Frontal cortex (tissue), 4 donors: ENCODE measurements around the gene KRTAP10-8. TPM values are rescaled to one million over a fixed set of nuclear protein-coding genes. Genes with fewer than 3 reads are reported as not detected.
"Not testable (repeated sequence)": the region's sequence is repeated elsewhere in the genome, so short reads cannot be mapped to it uniquely, and the experiment has no call there.

Experiments
- DNase-seq, 2 donors: peaks; one replicate each; pipeline ENCODE4 v3.0.0; 2012; ENCODE audit warnings: low spot score in 2 of 2
- FAIRE-seq: peaks from 2 replicates; lab custom pipeline; 2012; peaks lifted over from hg19 to GRCh38; lab: Jason Lieb, UNC
- total RNA-seq: library from RNA; depleted of rRNA; stranded (reverse); fragments of >200 nt; gene quantifications from one replicate; pipeline ENCODE4 v1.2.3, GENCODE V29; 2014
- donor health status: control.
- donor health status: control.
- donor health status: control.

The KRTAP10-8 gene
- total RNA-seq, 1 donor from 2014 or later: not detected

DNA sequence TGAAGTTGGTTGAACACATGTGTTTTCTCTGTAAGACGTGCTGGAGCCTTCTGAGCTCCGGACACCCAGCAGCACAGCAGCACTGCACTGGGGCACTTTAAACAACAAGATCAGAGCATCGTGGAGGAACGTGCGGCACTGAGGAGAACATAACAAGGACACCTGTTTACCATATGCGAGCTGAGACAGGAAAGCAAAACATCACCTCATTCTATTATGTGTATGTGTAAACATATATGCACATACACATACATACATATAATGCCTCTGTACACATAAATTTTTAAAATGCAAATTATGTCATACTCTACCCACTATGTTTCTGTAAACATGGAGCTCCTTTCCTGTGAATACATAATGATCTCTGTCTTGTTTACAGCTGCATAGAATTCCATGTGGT lies 16.4 kb upstream of the KRTAP10-8 start:
- DNase-seq: no peak
- no peak for FAIRE-seq

DNA sequence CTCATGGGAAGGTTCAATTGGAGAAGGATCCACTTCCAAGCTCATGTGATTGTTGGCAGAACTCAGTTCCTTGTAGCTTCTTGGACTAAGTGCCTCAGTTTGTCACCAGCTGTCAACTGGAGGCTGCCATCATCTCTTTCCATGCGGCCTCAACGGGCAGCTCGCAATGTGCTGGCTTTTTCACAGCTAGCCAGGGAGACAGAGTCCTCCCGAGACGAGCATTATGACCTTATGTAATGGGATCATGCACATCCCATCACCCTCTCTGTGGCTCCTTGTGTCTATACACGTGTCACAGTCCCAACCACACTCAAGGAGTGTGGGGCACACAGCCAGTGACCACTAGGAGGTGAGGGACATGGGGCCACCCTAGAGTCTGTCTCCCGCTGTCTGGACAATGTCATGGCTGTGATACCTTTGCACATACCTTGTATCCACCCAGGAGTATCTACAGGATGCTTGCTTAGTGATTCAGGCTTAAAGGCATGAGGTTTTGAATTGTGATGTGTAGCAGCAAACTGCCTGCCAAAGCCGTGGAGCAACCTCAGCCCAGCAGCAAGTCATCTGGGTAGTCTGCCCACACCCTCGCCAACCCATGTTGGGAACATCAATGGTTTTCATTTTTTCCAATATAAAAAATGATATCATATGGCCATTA lies 15.7 kb upstream of the KRTAP10-8 start:
- DNase-seq: no peak

DNA sequence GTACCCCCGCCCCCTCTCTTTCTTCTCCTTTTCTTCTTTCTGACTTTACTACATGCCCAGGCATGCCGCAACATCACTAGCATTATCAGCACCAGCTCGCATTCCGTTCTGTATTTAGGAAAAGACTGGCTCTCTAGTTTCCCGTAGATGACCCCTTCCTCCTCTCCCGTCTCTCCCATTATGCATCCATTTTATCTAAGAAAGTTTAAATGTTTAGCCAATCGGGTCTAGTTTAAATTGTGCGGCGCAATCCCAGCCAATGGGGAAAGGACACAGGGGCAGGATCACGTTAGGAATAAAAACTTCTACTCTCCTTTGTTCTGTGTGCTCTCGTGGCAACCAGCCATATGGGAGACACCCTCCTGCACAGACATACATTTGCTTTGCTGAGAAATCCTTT lies 13.8 kb upstream of the KRTAP10-8 start:
- FAIRE-seq: no peak
- no peak for DNase-seq

More for the DNA sequence above, 15.7 kb upstream of the KRTAP10-8 start:
- no peak for FAIRE-seq

DNA sequence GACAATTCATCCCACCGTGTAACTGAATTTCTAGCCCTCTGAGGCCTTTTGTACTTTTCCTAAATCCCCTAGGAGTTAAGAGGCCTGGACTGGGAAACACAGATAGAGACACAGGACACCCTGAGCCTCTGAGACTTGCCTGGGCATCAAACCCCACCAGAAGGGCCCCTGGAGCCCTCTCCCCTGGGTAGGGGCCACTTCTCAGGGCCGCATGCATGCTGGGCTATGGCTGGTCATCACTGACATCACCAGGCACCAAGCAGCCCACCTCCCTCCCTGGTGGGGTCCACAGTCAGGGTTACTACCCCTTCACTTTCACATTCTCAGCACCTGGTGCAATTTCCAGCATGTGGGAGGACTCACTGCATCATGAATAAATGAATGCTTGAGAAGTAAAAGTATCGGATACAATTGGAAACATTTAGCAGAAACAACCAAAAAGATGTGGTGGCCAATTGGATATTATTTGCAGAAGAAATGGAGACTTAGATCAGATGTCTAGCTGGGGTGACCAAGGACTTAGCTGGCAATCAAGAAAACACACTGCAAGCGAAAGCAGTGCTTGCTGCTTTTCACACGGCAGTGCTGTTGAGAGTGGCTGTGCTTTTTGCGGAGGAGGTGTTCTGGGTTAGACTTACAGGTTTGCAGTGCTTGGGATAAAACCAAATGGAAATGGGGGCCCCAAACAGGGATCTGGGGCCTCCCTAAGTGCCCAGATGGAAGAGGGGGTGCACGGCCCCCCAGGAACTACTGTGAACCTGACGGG lies 12.4 kb upstream of the KRTAP10-8 start:
- DNase-seq (no peak), FAIRE-seq (no peak)

DNA sequence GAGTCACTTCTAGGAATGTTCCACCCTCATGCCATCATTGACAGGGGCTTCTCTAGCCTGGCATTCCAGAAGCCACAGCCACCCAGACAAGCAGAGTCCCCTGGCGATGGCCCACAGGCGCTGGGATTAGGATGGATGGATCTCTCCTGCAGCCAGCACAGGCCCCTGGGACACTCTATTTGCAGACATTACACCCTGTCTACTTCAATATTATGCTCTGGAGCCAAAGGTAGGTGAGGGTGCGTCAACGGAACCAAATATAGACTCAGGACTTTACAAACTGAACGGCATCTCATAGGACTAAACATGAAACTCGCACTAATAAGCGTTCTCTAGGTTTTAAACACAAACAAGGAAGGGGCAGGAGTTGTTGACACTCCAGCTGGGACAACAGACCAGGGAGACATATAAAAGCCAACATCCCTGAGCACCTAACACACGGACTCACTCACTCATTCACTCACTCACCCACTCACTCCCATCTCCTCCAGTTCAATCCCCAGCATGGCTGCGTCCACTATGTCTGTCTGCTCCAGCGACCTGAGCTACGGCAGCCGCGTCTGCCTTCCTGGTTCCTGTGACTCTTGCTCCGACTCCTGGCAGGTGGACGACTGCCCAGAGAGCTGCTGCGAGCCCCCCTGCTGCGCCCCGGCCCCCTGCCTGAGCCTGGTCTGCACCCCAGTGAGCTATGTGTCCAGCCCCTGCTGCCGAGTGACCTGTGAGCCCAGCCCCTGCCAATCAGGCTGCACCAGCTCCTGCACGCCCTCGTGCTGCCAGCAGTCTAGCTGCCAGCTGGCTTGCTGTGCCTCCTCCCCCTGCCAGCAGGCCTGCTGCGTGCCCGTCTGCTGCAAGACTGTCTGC lies 11.5 kb upstream of the KRTAP10-8 start, which contains the start of gene KRTAP10-7:
KRTAP10-7 (plus strand) TSS at position 480 of the 861 bp plus-strand sequence; CDS start at position 505, 25 bp downstream.
- DNase-seq, FAIRE-seq: not testable (repeated sequence)

DNA sequence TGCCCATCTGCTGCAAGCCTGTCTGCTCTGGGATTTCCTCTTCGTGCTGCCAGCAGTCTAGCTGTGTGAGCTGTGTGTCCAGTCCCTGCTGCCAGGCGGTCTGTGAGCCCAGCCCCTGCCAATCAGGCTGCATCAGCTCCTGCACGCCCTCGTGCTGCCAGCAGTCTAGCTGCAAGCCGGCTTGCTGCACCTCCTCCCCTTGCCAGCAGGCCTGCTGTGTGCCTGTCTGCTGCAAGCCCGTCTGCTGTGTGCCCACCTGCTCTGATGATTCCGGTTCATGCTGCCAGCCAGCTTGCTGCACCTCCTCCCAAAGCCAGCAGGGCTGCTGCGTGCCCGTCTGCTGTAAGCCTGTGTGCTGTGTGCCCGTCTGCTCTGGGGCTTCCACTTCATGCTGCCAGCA lies 10.8 kb upstream of the KRTAP10-8 start:
- not testable (repeated sequence) for FAIRE-seq, DNase-seq

DNA sequence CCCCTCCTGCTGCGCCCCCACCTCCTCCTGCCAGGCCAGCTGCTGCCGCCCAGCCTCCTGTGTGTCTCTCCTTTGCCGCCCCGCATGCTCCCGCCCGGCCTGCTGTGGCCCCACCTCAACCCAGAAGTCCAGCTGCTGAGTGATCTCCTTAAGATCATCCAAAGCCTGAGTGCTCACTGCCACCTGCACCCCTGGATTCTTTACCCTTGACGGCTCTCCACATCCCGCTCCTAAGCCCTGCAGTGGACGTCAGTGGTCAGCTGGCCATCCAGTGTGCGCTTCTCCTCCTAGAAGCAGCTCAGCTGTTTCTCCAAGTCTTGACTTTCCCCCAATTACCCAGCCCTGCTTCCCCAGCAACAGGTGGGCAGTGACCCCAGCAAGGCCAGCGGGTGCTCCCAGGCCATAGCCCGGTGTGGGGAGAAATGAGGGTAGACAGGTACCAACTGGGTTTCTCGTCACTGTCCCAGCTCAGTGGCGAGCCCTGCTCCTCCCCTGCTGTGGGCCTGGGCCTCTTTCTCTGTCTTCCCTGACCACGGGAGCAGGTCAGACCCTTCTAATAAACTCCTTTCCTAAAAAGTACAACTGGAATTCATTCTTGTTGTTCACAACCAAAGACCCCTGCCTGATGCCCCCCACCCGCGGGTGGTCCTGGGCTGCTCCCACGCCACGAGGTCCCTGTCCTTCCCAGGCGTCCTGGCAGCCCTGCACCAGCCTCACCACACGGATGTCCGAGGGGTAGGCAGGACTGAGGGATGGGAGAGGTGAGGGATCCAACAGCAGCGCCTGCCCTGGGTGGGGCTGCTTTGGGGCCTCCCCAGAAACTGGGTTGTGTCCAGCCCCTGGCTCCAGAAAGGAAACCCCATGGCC lies 10.1 kb upstream of the KRTAP10-8 start:
- FAIRE-seq (no peak), DNase-seq (no peak)

DNA sequence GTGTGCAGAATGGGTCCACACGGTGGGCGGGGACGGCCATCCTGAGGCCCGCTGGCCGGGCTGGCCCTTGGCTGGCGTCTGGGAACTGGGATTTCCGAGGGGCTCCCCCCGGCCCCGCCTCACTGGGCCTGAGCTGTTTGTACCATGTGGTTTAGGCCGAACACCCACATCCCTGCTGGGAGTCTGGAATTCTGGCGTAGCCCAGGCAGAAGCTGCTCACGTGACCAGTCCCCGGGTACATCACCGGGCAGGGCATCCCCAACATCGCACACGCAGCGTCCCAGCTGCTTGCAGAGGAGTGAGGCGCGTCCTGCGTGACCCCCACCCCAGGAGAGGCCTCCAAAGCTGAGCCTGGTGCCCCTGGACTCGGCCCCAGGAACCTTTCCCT lies 9.4 kb upstream of the KRTAP10-8 start:
- FAIRE-seq: no peak

DNA sequence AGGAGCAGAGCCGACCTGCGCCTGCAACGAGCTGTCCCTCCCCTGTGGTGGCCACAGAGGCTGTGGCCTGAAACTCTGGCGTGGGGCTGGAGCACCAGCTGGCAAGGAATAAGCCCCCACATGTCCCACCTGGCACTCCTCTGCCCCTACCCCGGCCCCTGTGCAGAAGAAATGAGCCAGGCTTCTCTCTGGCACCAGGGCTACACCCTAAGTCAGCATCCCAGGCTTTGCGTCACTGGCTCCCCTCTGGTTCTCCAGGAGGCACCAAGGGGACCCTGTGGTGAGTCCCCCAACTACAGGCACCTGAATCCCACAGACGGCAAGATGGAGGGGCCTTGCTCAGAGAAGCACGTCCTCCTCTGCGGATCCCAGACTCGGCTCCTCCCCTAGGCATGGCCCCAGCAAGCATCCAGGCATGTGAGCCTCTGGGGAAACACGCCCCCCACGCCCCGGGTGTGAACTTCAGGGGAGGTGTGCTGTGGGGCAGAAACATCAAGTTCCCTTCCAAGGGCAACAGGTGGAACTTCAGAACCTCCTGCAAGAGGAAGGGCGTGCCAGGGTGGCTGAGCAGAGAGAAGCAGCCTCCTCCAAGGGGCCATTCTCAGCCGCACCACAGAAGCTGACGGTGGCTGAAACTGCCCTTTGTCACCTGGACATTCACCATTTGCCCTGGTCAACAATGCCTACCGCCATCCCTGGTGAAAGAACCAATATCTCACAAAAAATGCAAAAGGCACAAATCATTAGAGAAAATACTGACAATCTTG lies 8.6 kb upstream of the KRTAP10-8 start:
- DNase-seq (no peak), FAIRE-seq (no peak)

More for the DNA sequence above, 9.4 kb upstream of the KRTAP10-8 start:
- no peak for DNase-seq

DNA sequence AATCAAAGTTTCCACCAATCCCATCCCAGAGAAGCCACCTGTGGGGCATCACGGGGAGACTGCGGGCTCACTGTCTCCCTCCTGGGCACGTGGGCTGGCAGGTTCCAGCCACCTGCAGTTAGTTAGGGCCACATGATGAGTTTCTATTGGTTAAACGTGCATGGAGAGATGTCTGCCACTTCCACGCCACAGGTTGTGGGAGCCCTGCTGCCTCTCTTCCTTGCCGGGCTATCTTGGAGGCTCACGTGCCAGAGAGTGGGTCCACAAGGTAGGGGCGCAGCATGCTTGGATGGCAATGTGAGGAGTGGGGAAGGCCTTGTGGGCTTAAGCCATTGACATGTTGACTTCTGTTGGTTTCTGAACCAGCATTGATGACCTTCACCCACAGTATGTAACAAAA lies 8.0 kb upstream of the KRTAP10-8 start:
- no peak for FAIRE-seq
- DNase-seq: no peak

DNA sequence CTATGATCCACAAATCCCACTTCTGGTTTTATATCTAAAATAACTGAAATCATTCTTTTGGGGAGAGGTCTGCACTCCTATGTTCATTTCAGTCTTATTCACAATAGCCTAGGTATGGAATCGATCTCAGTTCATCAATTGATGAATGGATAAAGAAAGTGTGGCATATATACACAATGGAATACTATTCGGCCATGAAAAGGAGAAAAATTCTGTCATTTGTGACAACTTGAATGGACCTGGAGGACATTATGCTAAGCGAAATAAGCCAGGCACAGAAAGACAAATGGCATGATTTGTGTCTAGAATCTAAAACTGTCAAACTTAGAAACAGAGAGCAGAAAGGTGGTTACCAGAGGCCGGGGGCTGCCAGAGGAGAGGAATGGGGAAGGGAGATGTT lies 5.4 kb upstream of the KRTAP10-8 start:
- FAIRE-seq: no peak

DNA sequence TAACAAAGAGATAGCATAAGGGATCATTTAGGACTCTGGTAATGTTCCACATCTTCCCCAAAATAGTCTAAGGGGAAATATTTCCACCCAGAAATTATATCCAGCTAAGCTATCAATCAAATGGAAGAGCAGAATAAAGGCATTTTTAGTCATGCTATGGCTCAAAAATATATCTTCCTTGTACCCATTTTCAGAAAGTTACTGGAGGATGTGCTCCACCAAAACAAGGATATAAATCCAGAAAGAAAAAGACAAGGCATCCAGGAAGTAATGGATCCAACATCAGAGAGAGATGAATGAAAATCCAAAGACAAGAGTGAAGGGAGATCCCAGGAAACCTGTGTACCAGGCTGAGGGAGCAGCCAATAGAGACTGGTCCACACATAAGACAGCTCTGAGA lies 2.7 kb upstream of the KRTAP10-8 start:
- no peak for DNase-seq

More for the DNA sequence above, 5.4 kb upstream of the KRTAP10-8 start:
- DNase-seq: no peak

DNA sequence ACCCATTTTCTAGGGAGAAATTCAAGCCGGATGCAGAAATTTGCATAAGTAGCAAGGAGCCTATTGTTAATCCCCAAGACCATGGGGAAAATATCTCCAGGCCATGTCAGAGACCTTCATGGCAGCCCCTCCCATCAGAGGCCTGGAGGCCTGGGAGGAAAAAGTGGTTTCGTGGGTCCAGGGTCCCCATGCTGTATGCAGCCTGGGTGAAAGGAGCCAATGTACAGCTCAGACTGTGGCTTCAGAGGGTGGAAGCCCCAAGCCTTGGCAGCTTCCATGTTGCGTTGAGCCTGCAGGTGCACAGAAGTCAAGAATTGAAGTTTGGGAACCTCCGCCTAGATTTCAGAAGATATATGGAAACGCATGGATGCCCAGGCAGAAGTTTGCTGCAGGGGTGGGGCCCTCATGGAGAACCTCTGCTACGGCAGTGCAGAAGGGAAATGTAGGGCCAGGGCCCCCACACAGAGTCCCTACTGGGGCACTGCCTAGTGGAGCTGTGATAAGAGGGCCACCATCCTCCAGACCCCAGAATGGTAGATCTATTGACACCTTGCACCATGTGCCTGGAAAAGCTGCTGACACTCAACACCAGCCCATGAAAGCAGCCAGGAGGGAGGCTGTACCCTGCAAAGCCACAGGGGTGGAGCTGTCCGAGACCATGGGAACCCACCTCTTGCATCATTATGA lies 1.6 kb upstream of the KRTAP10-8 start:
- FAIRE-seq, DNase-seq: not testable (repeated sequence)

More for the DNA sequence above, 2.7 kb upstream of the KRTAP10-8 start:
- no peak for FAIRE-seq

DNA sequence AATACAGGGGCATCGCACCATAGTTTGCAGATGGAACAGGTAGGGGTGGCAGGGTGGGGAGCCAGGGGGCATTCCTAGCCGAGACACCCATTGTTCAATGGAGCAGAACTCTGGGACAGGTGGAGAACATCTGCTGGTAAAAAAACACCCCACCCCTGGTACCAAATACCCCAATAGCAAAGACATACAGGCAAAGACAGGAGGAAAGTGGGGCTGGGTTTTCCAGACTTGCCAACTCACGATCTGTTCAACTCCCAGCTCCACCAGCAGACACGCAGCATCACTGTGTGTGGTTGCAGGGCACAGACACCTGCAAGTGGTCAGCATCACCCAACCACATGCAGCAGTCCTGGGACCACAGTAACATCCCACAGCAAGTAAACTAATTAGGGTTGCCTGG lies 328 bp upstream of the KRTAP10-8 start:
- no peak for FAIRE-seq

DNA sequence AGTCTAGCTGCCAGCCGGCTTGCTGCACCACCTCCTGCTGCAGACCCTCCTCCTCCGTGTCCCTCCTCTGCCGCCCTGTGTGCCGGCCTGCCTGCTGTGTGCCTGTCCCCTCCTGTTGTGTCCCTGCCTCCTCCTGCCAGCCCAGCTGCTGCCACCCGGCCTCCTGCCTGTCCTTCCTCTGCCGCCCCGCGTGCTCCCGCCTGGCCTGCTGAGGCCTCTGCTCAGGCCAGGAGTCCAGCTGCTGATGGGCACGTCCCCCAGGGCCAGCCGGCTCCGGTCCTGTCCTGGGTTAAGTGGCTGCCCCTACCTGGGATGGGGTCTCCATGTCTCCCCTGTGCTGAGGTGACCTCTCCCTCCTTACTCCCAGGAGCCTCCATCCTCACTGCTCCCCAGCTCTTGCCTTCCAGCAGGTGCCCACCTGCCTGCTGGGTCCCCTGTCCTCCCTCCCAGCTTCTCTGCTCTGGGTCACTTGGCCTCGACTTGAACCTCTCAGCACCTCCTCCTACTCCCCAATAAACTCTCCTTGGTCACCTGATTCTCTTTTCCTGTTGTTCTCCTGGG lies 870 bp downstream of the KRTAP10-8 start:
- no peak for DNase-seq
- FAIRE-seq: no peak

More for the DNA sequence above, 328 bp upstream of the KRTAP10-8 start:
- DNase-seq: no peak

DNA sequence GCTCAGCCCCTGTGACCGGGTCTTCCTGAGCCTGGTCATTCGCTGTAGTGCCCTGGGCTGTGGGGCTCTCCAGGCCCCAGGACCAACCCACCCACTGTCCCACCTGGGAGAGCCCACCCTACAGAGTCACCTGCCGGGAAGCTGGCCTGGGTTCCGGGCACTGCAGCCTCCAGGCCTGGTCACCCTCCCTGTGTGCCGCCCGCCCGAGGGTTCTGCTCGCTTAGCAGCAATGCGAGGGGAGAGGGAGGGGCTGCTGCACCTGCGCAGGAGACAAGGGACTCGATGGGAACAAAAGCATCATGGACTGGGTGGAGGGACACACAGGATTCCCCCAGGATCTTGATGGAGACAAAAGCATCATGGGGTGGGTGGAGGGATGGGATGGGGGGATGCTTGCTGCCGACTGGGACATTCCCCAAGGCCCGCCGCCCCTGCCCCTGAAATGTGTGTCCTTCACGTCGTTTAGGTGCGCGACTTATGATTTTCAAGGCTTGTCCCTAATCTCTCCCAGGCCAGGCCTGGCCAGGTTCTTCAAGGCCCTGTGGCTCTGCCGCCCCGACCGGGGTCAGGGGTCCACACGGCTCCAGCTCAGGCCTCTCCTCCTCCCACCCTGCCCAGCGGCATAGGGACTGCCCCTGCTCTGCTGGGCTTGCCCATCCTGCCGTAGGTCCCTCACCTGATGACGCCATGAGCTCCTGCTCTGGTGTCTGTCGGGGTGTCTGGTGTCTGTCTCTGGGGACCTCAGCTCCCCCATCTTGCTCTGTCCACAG lies 1.7 kb downstream of the KRTAP10-8 start:
- DNase-seq (no peak), FAIRE-seq (no peak)

DNA sequence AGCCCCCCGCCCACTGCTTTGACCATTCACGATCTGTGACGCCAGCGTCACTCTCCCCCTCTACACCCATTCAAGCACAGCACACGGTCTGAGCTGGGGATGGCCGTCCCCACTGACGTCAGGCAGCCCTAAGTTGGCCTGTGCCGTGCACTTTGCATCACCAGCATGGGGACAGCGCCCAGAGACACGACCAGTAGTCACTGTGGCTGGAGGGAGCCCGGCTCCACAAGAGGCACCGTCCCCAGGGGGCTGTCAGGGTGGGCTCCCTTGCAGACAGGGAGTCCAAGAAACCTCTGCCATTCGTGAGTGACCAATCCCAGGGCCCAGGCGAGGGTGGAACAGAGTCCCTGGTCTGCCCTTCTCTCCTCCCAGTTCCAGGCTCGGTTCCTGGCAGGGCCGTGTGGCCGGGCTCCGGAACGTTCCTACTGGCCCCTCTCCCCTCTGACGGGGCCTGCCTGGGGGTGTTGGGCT lies 2.3 kb downstream of the KRTAP10-8 start:
- FAIRE-seq: no peak
- DNase-seq: no peak
